RWPE1 (cell line): ENCODE measurements around the gene MGAT3.

Source experiments
- CTCF ChIA-PET: fragments of 350-600 bp; sonication (Branson Sonifier 250); formaldehyde crosslinking; extraction: SDS; loops from one replicate; lab custom pipeline; 2021; lab: Yijun Ruan, JAX
- POLR2A ChIA-PET: fragments of 400-600 bp; formaldehyde crosslinking; extraction: SDS; loops from one replicate; lab custom pipeline; 2020; ENCODE audit warnings: antibody characterized with exemption; ENCODE audit not compliant: low non-redundant PET; lab: Yijun Ruan, JAX
- DNase-seq: peaks from one replicate; pipeline ENCODE4 v3.0.0; 2012; ENCODE audit warnings: low spot score
- H3K27ac ChIP-seq: fragments of 450-650 bp; 2 replicates; pipeline ENCODE4 v1.5.1; 2017
- CTCF ChIP-seq: fragments of 450-650 bp; conservative IDR thresholded peaks from 2 replicates; pipeline ENCODE4 v1.5.1; 2017; ENCODE audit warnings: low read depth, mild to moderate bottlenecking

The MGAT3 gene

GRCh38 chr22:39477542-39477941, 20.7 kb downstream of the MGAT3 start:
- DNase-seq: no peak
- ChIA-PET POLR2A (no interaction called here), CTCF (no interaction called here)
- no peak for TF ChIP-seq CTCF
- no peak overlapping the region for H3K27ac ChIP-seq

GRCh38 chr22:39478441-39478850, 21.6 kb downstream of the MGAT3 start:
- no peak for DNase-seq
- ChIA-PET POLR2A (no interaction called here), CTCF (no interaction called here)

GRCh38 chr22:39479254-39479653, 22.4 kb downstream of the MGAT3 start:
- DNase-seq: no peak
- TF ChIP-seq CTCF: no peak
- ChIA-PET CTCF (no interaction called here), POLR2A (no interaction called here)
- no peak overlapping the region for H3K27ac ChIP-seq

More at GRCh38 chr22:39478441-39478850, 21.6 kb downstream of the MGAT3 start:
- TF ChIP-seq CTCF: no peak
- H3K27ac ChIP-seq: no peak overlapping the region

- no peak overlapping the region for H3K27ac ChIP-seq
- ChIA-PET CTCF (no interaction called here), POLR2A (no interaction called here)
- no peak for TF ChIP-seq CTCF
- DNase-seq: no peak
Measured at GRCh38 chr22:39480557-39480956, 23.7 kb downstream of the MGAT3 start.

GRCh38 chr22:39481054-39481453, 24.2 kb downstream of the MGAT3 start:
- no peak overlapping the region for H3K27ac ChIP-seq
- DNase-seq: no peak
- ChIA-PET CTCF (no interaction called here), POLR2A (no interaction called here)
- no peak for TF ChIP-seq CTCF

- CTCF ChIA-PET: interaction anchor here (0.6 kb wide), 1 partner anchor 16 kb away, joined by 4 read pairs; no protein-coding TSS in a partner anchor
- POLR2A ChIA-PET: no interaction called here
Measured at GRCh38 chr22:39481595-39481994, 24.8 kb downstream of the MGAT3 start.

More at GRCh38 chr22:39481595-39481994, 24.8 kb downstream of the MGAT3 start:
- H3K27ac ChIP-seq: no peak overlapping the region
- no peak for DNase-seq
- TF ChIP-seq CTCF: no peak
